ENCODE measurements around the gene FAM43B.
A peak's percentile ranks its signal among the peaks of the same experiment; 100 is the strongest.
"Not testable (repeated sequence)": the region's sequence is repeated elsewhere in the genome, so short reads cannot be mapped to it uniquely, and the experiment has no call there.

FAM43B gene, protein sequence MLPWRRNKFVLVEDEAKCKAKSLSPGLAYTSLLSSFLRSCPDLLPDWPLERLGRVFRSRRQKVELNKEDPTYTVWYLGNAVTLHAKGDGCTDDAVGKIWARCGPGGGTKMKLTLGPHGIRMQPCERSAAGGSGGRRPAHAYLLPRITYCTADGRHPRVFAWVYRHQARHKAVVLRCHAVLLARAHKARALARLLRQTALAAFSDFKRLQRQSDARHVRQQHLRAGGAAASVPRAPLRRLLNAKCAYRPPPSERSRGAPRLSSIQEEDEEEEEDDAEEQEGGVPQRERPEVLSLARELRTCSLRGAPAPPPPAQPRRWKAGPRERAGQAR

GRCh38 chr1:20551945-20552727 lies at the start of gene FAM43B:
FAM43B (plus strand) TSS chr1:20552573; CDS start chr1:20552974, 401 bp downstream.
- Histone ChIP-seq H3K36me3 (ENCODE audit: control insufficient read depth in 1 of 2, insufficient read depth in 2 of 2, low read length in 2 of 2) (no peaks in the 10 kb centered on the region), H3K9me3 (ENCODE audit: control insufficient read depth in 1 of 2, low read length in 2 of 2) (no peaks in the 10 kb centered on the region), H3K27ac (ENCODE audit: low read depth, low read length) (no peak within 1 kb of the TSS), H3K4me3 (ENCODE audit: low read depth in 1 of 2, low read length in 2 of 2) (no peak within 1 kb of the TSS), H3K27me3 (ENCODE audit: control insufficient read depth in 1 of 2, insufficient read depth in 2 of 2, low read length in 2 of 2) (peaks cover 37 to 49% of the 10 kb centered on the region in 2 donors), H3K4me1 (ENCODE audit: control insufficient read depth in 1 of 2, insufficient read depth in 2 of 2, low read length in 2 of 2) (peaks cover 0 to 3% of the 10 kb centered on the region in 2 donors), H3K9ac (ENCODE audit: low read depth in 1 of 2, low read length in 2 of 2) (no peak within 1 kb of the TSS)

DNA sequence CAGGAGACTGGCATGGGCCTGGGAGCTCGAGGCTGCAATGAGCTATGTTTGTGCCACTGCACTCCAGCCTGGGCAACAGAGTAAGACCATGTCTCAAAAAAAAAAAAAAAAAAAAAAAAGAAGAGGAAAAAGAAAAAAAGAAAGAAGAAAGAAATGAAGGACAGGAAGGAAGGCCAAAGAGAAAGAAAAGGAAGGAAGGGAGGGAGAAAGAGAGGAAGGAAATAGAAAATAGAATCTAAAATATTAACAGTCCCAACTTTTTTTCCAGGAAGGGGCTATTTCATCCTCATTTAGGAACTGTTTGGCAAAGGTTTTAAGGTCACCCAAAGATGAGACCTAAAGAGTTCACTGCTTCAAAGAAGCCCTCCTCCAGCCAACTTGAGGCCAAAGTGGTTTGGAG lies 46.9 kb upstream of the FAM43B start:
- H3K9me3 ChIP-seq (ENCODE audit: control insufficient read depth in 1 of 2, low read length in 2 of 2), result no peaks in the 10 kb centered on the region
- H3K27ac ChIP-seq (ENCODE audit: low read depth, low read length), result no peak overlapping the region
- H3K27me3 ChIP-seq (ENCODE audit: control insufficient read depth in 1 of 2, insufficient read depth in 2 of 2, low read length in 2 of 2), result no peaks in the 10 kb centered on the region
- H3K9ac ChIP-seq (ENCODE audit: low read depth in 1 of 2, low read length in 2 of 2), result no peak overlapping the region
- H3K4me1 ChIP-seq (ENCODE audit: control insufficient read depth in 1 of 2, insufficient read depth in 2 of 2, low read length in 2 of 2), result peaks cover 8 to 12% of the 10 kb centered on the region in 2 donors
- no peak overlapping the region for H3K4me3 ChIP-seq (ENCODE audit: low read depth in 1 of 2, low read length in 2 of 2)
- H3K36me3 ChIP-seq (ENCODE audit: control insufficient read depth in 1 of 2, insufficient read depth in 2 of 2, low read length in 2 of 2), result peaks cover 13 to 47% of the 10 kb centered on the region in 2 donors

DNA sequence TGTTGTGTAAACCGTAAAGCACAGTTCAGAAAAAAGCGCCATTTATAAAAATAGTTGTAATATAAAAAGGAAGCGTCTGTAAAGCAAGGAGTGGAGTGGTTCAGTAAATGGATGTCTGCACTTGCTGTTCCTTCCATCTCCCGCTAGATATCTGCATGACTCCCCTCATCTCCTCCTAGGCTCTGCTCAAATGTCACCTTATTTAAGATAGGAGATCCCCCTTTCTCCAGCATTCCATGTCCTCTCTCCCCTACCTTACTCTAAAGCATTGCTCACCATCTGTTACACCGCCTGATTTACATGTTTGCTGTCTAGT lies 45.2 kb upstream of the FAM43B start:
- Histone ChIP-seq H3K27me3 (ENCODE audit: control insufficient read depth in 1 of 2, insufficient read depth in 2 of 2, low read length in 2 of 2) (no peaks in the 10 kb centered on the region), H3K4me1 (ENCODE audit: control insufficient read depth in 1 of 2, insufficient read depth in 2 of 2, low read length in 2 of 2) (peaks cover 8 to 12% of the 10 kb centered on the region in 2 donors), H3K9ac (ENCODE audit: low read depth in 1 of 2, low read length in 2 of 2) (peak overlapping the region; percentile 86 to 87), H3K4me3 (ENCODE audit: low read depth in 1 of 2, low read length in 2 of 2) (peak overlapping the region; percentile 91 to 99), H3K27ac (ENCODE audit: low read depth, low read length) (no peak overlapping the region), H3K36me3 (ENCODE audit: control insufficient read depth in 1 of 2, insufficient read depth in 2 of 2, low read length in 2 of 2) (peaks cover 0 to 30% of the 10 kb centered on the region in 2 donors), H3K9me3 (ENCODE audit: control insufficient read depth in 1 of 2, low read length in 2 of 2) (no peaks in the 10 kb centered on the region)

- H3K4me3 ChIP-seq (ENCODE audit: low read depth in 1 of 2, low read length in 2 of 2), result peak within 1 kb of the TSS; percentile 91 to 99
- no peaks in the 10 kb centered on the region for H3K27me3 ChIP-seq (ENCODE audit: control insufficient read depth in 1 of 2, insufficient read depth in 2 of 2, low read length in 2 of 2)
- no peaks in the 10 kb centered on the region for H3K9me3 ChIP-seq (ENCODE audit: control insufficient read depth in 1 of 2, low read length in 2 of 2)
- peaks cover 8 to 12% of the 10 kb centered on the region in 2 donors for H3K4me1 ChIP-seq (ENCODE audit: control insufficient read depth in 1 of 2, insufficient read depth in 2 of 2, low read length in 2 of 2)
- peak within 1 kb of the TSS; percentile 65 for H3K27ac ChIP-seq (ENCODE audit: low read depth, low read length)
- H3K9ac ChIP-seq (ENCODE audit: low read depth in 1 of 2, low read length in 2 of 2), result peak within 1 kb of the TSS; percentile 86 to 87
- peaks cover 0 to 26% of the 10 kb centered on the region in 2 donors for H3K36me3 ChIP-seq (ENCODE audit: control insufficient read depth in 1 of 2, insufficient read depth in 2 of 2, low read length in 2 of 2)
Observed at GRCh38 chr1:20507564-20508410, 44.6 kb upstream of the FAM43B start, which contains the start of gene MUL1. MUL1 (minus strand) TSS chr1:20508151; CDS start chr1:20508024, 127 bp downstream.

DNA sequence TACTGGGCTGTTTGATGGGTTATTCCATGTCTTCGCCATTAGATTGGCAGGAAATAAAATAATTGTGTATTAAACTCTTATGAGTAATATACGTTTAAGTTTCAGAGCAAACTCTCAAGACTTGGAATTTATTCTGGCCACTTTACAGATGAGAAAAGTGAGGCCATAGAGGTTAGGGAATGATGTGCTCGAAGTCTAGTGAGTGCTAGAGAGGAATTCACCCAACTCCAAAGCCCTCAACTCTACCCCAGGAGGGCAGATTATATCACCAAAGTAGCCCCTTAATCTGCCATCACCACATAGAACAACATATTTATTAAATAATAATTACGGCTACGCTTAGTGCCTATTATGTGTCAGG lies 44.0 kb upstream of the FAM43B start:
- Histone ChIP-seq H3K4me1 (ENCODE audit: control insufficient read depth in 1 of 2, insufficient read depth in 2 of 2, low read length in 2 of 2) (peaks cover 8 to 12% of the 10 kb centered on the region in 2 donors), H3K9ac (ENCODE audit: low read depth in 1 of 2, low read length in 2 of 2) (peak overlapping the region; percentile 86 to 87), H3K9me3 (ENCODE audit: control insufficient read depth in 1 of 2, low read length in 2 of 2) (no peaks in the 10 kb centered on the region), H3K4me3 (ENCODE audit: low read depth in 1 of 2, low read length in 2 of 2) (peak overlapping the region; percentile 91 to 99), H3K27ac (ENCODE audit: low read depth, low read length) (no peak overlapping the region), H3K36me3 (ENCODE audit: control insufficient read depth in 1 of 2, insufficient read depth in 2 of 2, low read length in 2 of 2) (peaks cover 0 to 20% of the 10 kb centered on the region in 2 donors), H3K27me3 (ENCODE audit: control insufficient read depth in 1 of 2, insufficient read depth in 2 of 2, low read length in 2 of 2) (no peaks in the 10 kb centered on the region)

DNA sequence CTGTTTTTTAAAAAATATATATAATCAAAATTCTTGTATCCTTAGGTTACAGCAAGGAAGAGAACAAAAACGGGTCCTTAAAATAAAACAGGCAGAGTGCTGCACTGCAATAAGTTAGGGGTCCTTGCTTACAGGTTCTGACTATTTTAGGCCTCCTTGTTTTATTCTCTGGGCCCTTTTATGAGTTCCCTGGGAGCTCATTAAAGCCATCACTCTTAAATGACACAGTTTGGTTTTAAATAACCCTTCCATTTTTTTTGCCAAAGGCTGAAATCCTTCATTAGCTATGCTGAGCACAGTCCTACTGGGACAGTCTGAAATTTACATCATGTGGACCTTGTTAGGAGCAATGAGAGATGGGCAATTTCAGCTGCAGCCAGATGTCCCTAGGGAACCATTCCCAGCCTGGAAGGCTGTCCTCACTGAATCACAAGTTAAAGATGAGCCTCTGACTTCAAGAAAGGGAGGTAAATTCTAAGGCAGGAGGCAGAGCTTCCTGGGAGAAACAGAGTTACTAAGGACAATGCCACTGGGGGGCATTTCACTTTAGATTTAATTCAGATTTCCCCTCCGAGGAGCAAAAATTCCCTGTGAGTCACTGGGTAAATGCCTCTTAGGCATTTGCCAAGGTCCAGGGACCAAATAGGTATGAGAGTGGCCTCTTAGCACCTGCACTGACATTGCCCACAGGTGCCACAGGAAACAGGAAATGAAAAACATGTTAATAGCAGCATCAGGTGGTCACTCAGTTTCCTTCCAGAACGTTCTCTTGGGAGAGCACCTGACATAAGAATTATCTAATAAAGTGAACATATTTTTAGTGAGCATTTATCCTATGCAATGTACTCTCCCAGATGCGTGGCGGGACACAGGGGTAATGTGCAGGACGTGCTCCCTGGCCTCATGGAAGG lies 40.6 kb upstream of the FAM43B start:
- H3K9me3 ChIP-seq (ENCODE audit: control insufficient read depth in 1 of 2, low read length in 2 of 2), result no peaks in the 10 kb centered on the region
- H3K27me3 ChIP-seq (ENCODE audit: control insufficient read depth in 1 of 2, insufficient read depth in 2 of 2, low read length in 2 of 2), result no peaks in the 10 kb centered on the region
- no peak overlapping the region for H3K9ac ChIP-seq (ENCODE audit: low read depth in 1 of 2, low read length in 2 of 2)
- H3K4me1 ChIP-seq (ENCODE audit: control insufficient read depth in 1 of 2, insufficient read depth in 2 of 2, low read length in 2 of 2), result peaks cover 6 to 7% of the 10 kb centered on the region in 2 donors
- no peak overlapping the region for H3K4me3 ChIP-seq (ENCODE audit: low read depth in 1 of 2, low read length in 2 of 2)
- H3K27ac ChIP-seq (ENCODE audit: low read depth, low read length), result no peak overlapping the region
- no peaks in the 10 kb centered on the region for H3K36me3 ChIP-seq (ENCODE audit: control insufficient read depth in 1 of 2, insufficient read depth in 2 of 2, low read length in 2 of 2)

- H3K27me3 ChIP-seq (ENCODE audit: control insufficient read depth in 1 of 2, insufficient read depth in 2 of 2, low read length in 2 of 2); H3K27ac ChIP-seq (ENCODE audit: low read depth, low read length); H3K9ac ChIP-seq (ENCODE audit: low read depth in 1 of 2, low read length in 2 of 2); H3K4me1 ChIP-seq (ENCODE audit: control insufficient read depth in 1 of 2, insufficient read depth in 2 of 2, low read length in 2 of 2); H3K9me3 ChIP-seq (ENCODE audit: control insufficient read depth in 1 of 2, low read length in 2 of 2); H3K4me3 ChIP-seq (ENCODE audit: low read depth in 1 of 2, low read length in 2 of 2); H3K36me3 ChIP-seq (ENCODE audit: control insufficient read depth in 1 of 2, insufficient read depth in 2 of 2, low read length in 2 of 2): not testable (repeated sequence)
Observed at GRCh38 chr1:20519609-20520262, 32.6 kb upstream of the FAM43B start.

GRCh38 chr1:20521960-20522861 lies 30.2 kb upstream of the FAM43B start:
- Histone ChIP-seq H3K9me3 (ENCODE audit: control insufficient read depth in 1 of 2, low read length in 2 of 2) (no peaks in the 10 kb centered on the region), H3K27ac (ENCODE audit: low read depth, low read length) (no peak overlapping the region), H3K36me3 (ENCODE audit: control insufficient read depth in 1 of 2, insufficient read depth in 2 of 2, low read length in 2 of 2) (no peaks in the 10 kb centered on the region), H3K4me1 (ENCODE audit: control insufficient read depth in 1 of 2, insufficient read depth in 2 of 2, low read length in 2 of 2) (peaks cover 0 to 3% of the 10 kb centered on the region in 2 donors), H3K27me3 (ENCODE audit: control insufficient read depth in 1 of 2, insufficient read depth in 2 of 2, low read length in 2 of 2) (peaks cover 0 to under 1% of the 10 kb centered on the region in 2 donors), H3K4me3 (ENCODE audit: low read depth in 1 of 2, low read length in 2 of 2) (peak overlapping the region in 1 of 2 donors; percentile 24), H3K9ac (ENCODE audit: low read depth in 1 of 2, low read length in 2 of 2) (peak overlapping the region in 1 of 2 donors; percentile 9)

All from duodenal mucosa (tissue), 2 donors.